ENCODE measurements around the gene TRMT112. TPM values are rescaled to one million over a fixed set of nuclear protein-coding genes. Genes with fewer than 3 reads are reported as not detected.

The TRMT112 gene
- total RNA-seq, 1 experiment from 2014 or later, result 328 TPM

DNA sequence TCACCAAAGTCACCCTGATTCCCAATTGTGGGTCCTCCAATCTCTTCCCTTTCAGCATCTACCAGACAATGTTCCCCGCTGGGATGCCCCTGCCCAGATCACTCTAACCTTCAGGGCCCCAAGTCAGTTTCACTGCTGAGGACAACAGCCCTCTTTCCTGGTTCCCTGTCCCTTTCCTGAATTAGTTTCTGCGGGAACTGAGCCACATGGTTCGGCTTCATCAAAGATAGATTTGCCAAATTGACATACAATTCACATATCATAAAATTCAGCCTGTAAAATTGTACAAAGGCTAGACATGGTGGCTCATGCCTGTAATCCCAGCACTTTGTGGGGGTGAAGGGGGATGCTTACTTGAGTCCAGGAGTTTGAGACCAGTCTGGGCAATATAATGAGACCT is 10.6 kb upstream of the TRMT112 start:
- H3K4me3 ChIP-seq (replicated peaks in 1 of 2; ENCODE audit: low read depth in 1 of 2, low read length in 2 of 2), result no peak overlapping the region
- peaks cover 16 to 37% of the 10 kb centered on the region in 2 experiments for H3K4me1 ChIP-seq (ENCODE audit: control insufficient read depth in 1 of 2, insufficient read depth in 2 of 2, low read length in 2 of 2)
- no peak overlapping the region for H3K9ac ChIP-seq (ENCODE audit: low read length)
- no peak overlapping the region for H3K4me2 ChIP-seq (ENCODE audit: low read length)
- no peaks in the 10 kb centered on the region for H3K27me3 ChIP-seq (ENCODE audit: insufficient read depth, low read length)
- no TSS peak for BruUV-seq (replicated peaks)
- H3K79me2 ChIP-seq (ENCODE audit: insufficient read depth, low read length), result no peaks in the 10 kb centered on the region
- DNase-seq (ENCODE audit: low read depth, low spot score), result no peak
- CTCF ChIA-PET, result interaction anchor here (1.7 kb wide), 1 partner anchor 27 kb away, joined by 6 read pairs; no protein-coding TSS in a partner anchor
- no peaks in the 10 kb centered on the region for H4K20me1 ChIP-seq (ENCODE audit: insufficient read depth)
- intact Hi-C loops (cut with micrococcal nuclease), result no loop called here
- no peaks in the 10 kb centered on the region for H3K9me3 ChIP-seq (ENCODE audit: control insufficient read depth in 1 of 2, insufficient read depth in 1 of 2, low read depth in 1 of 2, low read length in 2 of 2)
- no peak overlapping the region for H2AFZ ChIP-seq (ENCODE audit: low read depth, low read length, poor library complexity, severe bottlenecking)
- TF ChIP-seq, protein P1, sequence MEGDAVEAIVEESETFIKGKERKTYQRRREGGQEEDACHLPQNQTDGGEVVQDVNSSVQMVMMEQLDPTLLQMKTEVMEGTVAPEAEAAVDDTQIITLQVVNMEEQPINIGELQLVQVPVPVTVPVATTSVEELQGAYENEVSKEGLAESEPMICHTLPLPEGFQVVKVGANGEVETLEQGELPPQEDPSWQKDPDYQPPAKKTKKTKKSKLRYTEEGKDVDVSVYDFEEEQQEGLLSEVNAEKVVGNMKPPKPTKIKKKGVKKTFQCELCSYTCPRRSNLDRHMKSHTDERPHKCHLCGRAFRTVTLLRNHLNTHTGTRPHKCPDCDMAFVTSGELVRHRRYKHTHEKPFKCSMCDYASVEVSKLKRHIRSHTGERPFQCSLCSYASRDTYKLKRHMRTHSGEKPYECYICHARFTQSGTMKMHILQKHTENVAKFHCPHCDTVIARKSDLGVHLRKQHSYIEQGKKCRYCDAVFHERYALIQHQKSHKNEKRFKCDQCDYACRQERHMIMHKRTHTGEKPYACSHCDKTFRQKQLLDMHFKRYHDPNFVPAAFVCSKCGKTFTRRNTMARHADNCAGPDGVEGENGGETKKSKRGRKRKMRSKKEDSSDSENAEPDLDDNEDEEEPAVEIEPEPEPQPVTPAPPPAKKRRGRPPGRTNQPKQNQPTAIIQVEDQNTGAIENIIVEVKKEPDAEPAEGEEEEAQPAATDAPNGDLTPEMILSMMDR (IDR thresholded peaks at IDR 0.05 in 2 of 3, conservative IDR thresholded peaks at IDR 0.05 in 1 of 3; ENCODE audit: borderline replicate concordance in 1 of 3, insufficient read depth in 1 of 3, low read depth in 2 of 3, low read length in 2 of 3), result no peak
- TF ChIP-seq FOSL1 (IDR thresholded peaks at IDR 0.05; ENCODE audit: low read depth) (no peak), SIN3A (IDR thresholded peaks at IDR 0.05; ENCODE audit: low read depth) (no peak), EZH2phosphoT487 (IDR thresholded peaks at IDR 0.05; ENCODE audit: borderline replicate concordance) (no peak), POLR2A (IDR thresholded peaks at IDR 0.05; ENCODE audit: borderline replicate concordance, extremely low read depth, insufficient read depth, insufficient read length) (no peak), SP1 (IDR thresholded peaks at IDR 0.05; ENCODE audit: low read depth) (no peak), CBX3 (IDR thresholded peaks at IDR 0.05; ENCODE audit: low read depth) (no peak), YY1 (IDR thresholded peaks at IDR 0.05; ENCODE audit: extremely low read depth, insufficient replicate concordance, low read depth, low read length) (no peak)
- TF ChIP-seq, protein P2, sequence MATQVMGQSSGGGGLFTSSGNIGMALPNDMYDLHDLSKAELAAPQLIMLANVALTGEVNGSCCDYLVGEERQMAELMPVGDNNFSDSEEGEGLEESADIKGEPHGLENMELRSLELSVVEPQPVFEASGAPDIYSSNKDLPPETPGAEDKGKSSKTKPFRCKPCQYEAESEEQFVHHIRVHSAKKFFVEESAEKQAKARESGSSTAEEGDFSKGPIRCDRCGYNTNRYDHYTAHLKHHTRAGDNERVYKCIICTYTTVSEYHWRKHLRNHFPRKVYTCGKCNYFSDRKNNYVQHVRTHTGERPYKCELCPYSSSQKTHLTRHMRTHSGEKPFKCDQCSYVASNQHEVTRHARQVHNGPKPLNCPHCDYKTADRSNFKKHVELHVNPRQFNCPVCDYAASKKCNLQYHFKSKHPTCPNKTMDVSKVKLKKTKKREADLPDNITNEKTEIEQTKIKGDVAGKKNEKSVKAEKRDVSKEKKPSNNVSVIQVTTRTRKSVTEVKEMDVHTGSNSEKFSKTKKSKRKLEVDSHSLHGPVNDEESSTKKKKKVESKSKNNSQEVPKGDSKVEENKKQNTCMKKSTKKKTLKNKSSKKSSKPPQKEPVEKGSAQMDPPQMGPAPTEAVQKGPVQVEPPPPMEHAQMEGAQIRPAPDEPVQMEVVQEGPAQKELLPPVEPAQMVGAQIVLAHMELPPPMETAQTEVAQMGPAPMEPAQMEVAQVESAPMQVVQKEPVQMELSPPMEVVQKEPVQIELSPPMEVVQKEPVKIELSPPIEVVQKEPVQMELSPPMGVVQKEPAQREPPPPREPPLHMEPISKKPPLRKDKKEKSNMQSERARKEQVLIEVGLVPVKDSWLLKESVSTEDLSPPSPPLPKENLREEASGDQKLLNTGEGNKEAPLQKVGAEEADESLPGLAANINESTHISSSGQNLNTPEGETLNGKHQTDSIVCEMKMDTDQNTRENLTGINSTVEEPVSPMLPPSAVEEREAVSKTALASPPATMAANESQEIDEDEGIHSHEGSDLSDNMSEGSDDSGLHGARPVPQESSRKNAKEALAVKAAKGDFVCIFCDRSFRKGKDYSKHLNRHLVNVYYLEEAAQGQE (IDR thresholded peaks at IDR 0.05; ENCODE audit: low read depth), result no peak
- TF ChIP-seq, protein P3, sequence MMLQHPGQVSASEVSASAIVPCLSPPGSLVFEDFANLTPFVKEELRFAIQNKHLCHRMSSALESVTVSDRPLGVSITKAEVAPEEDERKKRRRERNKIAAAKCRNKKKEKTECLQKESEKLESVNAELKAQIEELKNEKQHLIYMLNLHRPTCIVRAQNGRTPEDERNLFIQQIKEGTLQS (IDR thresholded peaks at IDR 0.05), result no peak
- H3K27ac ChIP-seq (ENCODE audit: low read depth, low read length), result no peak overlapping the region
- POLR2A ChIA-PET, result interaction anchor here (1.9 kb wide), 1 partner anchor 10 kb away, joined by 13 read pairs; the partner anchor contains the start of genes PRDX5 and TRMT112
- H3K9me2 ChIP-seq (ENCODE audit: insufficient read depth), result no peaks in the 10 kb centered on the region
- RAD21 ChIA-PET (ENCODE audit: low non-redundant PET in 1 of 2, low total read pairs in 2 of 2, uncharacterized antibody in 2 of 2, unreplicated experiment in 2 of 2), result no interaction called here
- no peaks in the 10 kb centered on the region for H3K36me3 ChIP-seq (ENCODE audit: control insufficient read depth in 1 of 2, insufficient read depth in 2 of 2, low read length in 2 of 2)
- ATAC-seq, result no peak

Data from HCT116 (cell line).